SU-DHL-6 (cell line): ENCODE data around the gene ESCO1.

Source experiments
- CTCF ChIP-seq: fragments of 200-600 bp; sonication (generic); IDR thresholded peaks from one replicate; pipeline ENCODE4 v1.5.1; 2017; ENCODE audit warnings: antibody characterized with exemption, mild to moderate bottlenecking, low read length, moderate library complexity; ENCODE audit not compliant: insufficient read depth, poor library complexity, severe bottlenecking
- EZH2phosphoT487 ChIP-seq: fragments of 200-600 bp; sonication (generic), shearing (Covaris generic); conservative IDR thresholded peaks from 2 replicates; pipeline ENCODE4 v1.6.1; 2018; ENCODE audit warnings: mild to moderate bottlenecking, antibody characterized with exemption, low read length, moderate library complexity, mixed read lengths

- no peak for TF ChIP-seq CTCF
- TF ChIP-seq EZH2phosphoT487: no peak
Observed at GRCh38 chr18:21638822-21639221, 38.3 kb upstream of the ESCO1 start.
